NCI-H510A (cell line): ENCODE results near the gene GSDME.

ENCODE experiments used
- DNase-seq: peaks from one replicate; lab custom pipeline; 2025; lab: John Stamatoyannopoulos, UW

The GSDME gene

GRCh38 chr7:24704311-24704710, 53.0 kb downstream of the GSDME start:
- DNase-seq, result no peak

DNA sequence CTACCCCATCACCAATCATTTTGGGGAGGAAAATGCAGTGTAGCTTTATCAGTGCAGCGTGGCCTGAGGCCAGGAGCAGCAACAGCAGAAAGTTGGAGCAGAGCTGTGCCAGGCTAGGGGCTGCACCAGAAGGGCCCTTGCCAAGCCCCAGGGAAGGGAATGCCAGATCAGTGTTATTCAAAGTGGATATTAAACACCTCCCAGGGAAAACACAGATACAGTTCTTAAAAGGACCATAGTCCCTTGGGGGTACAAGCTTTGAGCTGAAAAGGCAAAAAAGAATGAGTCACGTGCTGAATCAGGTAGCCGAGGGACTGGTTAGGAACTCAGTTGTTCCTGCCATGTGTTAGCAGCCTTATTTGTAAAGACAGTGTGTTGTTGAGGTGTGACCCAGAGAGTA, 54.0 kb downstream of the GSDME start:
- no peak for DNase-seq

- DNase-seq, result no peak
Measured at GRCh38 chr7:24702755-24703154, 54.5 kb downstream of the GSDME start.

- no peak for DNase-seq
Measured at GRCh38 chr7:24701261-24702235, 55.7 kb downstream of the GSDME start.

- no peak for DNase-seq
Measured at GRCh38 chr7:24700521-24701260, 56.6 kb downstream of the GSDME start.

GRCh38 chr7:24698531-24699266, 58.6 kb downstream of the GSDME start:
- DNase-seq, result no peak

DNA sequence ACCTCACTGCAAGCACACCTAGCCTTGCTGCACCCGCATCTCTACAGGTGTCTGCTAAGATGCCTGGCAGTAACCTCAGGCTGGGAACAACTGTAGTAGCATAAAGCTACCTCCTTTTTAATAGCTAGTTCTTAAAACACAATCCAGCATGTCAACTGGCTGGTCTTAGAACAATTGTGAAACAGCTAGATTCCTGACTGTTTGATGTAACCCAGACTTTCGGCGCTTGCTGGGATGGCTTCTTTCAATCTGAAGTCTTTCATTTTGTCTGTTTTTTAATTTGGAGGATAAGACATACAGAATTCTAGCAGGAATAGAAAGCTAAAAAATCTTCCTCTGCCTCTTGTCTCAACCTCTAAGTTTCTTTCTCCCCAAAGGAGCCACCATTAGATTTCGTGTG, 59.8 kb downstream of the GSDME start:
- no peak for DNase-seq

- DNase-seq, result no peak
Measured at GRCh38 chr7:24692592-24692991, 64.7 kb downstream of the GSDME start.

- no peak for DNase-seq
Measured at GRCh38 chr7:24690251-24690650, 67.0 kb downstream of the GSDME start.

- DNase-seq, result no peak
Measured at GRCh38 chr7:24685708-24686107, 71.6 kb downstream of the GSDME start.

DNA sequence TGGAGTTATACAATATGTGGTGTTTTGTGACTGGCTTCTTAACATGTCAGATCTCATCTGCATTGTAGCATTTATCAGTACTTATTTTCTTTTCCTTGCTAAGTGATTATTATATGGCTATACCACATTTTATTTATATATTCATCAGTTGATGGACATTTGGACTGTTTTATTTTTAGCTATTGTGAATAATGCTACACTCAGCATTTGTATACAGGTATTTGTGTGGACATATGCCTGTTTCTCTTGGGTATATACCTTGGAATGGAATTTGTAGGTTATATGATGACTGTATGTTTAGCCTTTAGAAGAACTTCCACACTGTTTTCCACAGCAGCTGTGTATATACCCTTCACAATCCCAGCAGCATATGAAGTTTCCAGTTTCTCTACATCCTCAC, 86.5 kb downstream of the GSDME start:
- DNase-seq, result no peak

DNA sequence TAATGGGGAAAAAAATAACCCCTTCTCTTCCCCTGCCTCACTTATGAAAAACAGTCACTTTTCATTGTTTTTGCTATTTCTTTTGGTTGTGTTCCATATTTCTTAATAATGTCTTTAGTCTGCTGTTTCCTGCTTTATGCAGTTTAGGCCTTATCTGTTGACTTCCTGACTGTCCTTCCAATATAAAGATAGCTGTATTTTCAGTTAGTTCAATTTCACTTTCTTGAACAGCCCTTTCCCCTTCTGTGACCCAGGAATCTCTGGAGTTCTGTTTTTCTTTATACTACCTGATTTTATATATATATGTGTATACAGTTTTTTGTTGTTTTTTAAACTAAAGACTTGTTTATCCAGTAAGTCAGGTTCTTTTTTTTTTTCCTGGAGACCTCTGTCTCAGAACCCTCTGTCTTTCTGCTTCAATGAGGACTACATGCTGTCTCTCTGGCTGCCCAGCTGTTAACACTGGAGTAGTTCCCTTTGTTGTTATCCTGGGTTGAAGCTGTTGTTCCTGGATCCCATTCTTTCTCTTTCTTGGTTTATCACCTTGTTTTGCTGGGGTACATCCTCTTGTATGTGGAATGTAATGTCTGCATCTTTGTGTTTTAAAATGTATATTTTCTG, 87.2 kb downstream of the GSDME start:
- DNase-seq, result no peak

DNA sequence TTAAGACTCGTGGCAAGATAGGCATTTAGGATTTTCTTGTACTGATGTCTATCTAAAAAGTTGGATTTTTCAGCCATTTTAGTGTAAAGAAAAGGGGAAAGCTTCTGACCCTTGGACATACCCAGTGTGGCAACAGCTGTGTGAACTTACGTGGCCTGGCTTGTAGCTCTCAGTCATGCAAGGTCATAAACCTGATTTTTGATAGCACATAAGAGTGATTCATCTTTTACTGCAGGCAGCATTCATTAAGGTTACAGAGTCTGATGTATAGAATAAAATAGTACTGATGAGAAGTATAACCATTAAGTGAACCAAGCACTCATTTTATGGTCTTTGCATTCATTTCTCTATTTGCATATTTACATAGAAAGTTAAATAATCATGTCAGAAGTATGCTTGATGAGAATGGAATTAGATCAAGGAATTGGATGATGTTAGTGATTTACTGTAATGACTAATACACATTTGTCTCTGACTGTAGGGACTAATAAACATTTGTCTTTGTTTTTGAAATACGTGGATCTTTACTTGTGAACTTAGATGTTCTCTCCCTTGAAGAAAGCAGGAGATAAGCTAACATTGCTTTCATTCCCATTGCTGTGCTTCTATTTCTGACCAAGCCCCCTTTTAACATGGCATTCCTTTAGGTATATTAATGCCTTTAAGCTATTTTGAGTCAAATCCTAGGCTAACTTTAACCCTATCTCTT, 88.2 kb downstream of the GSDME start:
- DNase-seq, result no peak

- peak; percentile 4 for DNase-seq
Measured at GRCh38 chr7:24665564-24666294, 91.5 kb downstream of the GSDME start.

DNA sequence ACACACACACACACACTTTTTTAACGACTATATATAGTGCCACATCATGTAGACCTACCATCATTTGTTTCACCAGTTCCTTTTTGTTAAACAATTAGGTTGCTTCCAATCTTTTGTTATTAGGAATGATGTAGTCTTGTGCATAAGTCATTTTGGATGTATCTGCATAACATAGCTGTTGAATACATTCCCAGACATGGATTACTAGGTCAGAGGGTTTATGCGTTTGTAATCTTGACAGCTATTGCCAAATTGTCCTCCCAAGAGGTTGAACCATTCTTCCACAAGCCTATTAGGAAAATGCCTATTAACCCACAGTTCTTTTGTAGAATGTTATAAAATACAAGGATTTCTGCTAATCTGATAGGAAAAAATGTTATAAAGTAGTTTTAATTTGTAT, 96.7 kb downstream of the GSDME start:
- DNase-seq, result no peak

DNA sequence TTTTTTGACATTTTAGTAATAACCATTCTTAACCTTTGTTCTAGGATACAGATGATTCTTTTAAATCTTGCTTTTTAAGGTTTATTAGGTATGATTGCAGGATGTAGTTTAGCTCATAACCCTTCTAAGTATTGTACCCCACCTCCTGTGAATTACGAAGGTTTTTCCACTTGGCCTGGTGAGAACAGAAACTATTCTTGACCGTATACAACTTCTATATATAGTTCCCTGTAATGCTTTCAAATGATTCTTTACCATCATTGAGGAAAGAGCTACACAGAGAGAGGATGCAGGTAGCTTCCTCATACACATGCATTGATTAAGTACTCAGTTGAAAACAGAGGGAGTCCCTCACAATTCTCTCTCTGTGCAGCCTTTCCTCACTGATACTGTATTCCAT, 97.8 kb downstream of the GSDME start:
- DNase-seq, result no peak

DNA sequence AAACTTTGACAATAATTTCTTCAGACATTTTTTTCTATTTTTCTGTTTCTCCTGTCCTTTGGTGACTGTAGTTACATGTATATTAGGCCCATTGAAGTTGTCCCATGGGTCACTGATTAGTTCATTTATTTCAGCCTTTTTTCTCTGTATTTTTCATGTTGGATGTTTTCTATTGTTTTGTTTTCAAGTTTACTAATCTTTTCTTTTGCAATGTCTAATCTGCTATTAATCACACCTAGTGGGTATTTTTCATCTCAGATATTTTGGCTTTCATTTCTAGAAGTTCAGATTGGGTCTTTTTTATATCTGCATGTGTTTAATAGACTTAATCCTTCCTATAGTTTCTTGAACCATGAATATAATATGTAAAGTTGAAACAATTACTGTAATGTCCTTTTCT, 99.3 kb downstream of the GSDME start:
- DNase-seq, result no peak

- DNase-seq, result no peak
Measured at GRCh38 chr7:24656608-24657007, 100.7 kb downstream of the GSDME start.

- DNase-seq, result no peak
Measured at GRCh38 chr7:24654305-24654704, 103.0 kb downstream of the GSDME start.

- no peak for DNase-seq
Measured at GRCh38 chr7:24653316-24654085, 103.8 kb downstream of the GSDME start.
